ENCODE data around the gene GAS7.

Gene GAS7

DNA sequence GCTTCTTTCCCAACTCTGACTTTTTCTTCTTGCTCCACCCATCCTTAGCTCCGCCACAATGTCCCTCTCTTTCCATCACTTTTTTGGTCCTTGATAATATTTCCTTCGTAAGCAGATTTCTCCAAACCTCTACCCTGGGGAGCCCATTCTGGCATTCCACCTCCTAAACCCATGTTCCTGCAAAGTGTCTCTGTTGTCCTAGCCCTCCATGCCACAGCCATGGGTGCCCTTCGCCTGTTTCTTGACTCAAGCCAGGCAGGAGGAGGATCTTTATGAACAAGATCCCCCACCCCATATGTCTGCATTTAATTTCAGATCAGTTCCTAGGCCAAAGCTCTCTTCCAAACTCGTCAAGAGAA, 42.4 kb downstream of the GAS7 start:
- TF ChIP-seq CTCF (IDR thresholded peaks at IDR 0.05; ENCODE audit: low read depth, low read length) = no peak
- no peak overlapping the region for H3K4me3 ChIP-seq (ENCODE audit: low read depth, low read length)

DNA sequence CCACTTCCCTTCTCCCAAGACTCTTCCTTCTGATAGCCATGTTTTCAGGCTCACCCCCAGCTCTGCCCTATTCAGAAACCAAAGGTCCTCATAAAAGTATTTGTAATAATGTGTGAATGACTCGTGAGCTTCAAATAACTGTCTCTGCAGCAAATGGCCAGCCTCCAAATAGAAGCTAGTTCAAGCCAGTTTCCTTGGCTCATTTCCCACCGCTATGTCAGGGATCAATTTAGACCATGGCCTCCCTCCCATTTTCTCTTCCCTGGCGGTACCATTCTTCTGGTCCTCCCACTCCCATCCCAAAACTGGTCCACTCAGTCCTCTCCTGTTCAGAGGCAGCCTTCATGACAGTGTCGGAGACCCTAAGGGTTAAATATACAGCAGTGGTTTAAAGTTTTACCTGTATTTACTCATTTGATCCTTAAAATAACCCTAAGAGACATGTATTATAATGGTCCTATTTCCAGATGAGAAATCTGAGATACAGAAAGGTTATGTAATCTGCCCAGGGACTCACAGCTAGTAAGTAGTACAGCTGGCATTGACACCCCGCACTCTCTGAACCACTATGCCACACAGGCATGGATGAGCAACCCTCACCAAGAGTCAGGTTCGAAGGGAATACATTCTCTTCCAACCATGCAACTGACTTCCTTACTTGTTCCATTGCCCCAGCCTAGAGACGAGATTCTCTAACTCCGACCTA, 42.9 kb downstream of the GAS7 start:
- no peak for TF ChIP-seq CTCF (IDR thresholded peaks at IDR 0.05; ENCODE audit: low read depth, low read length)
- H3K4me3 ChIP-seq (ENCODE audit: low read depth, low read length) = no peak overlapping the region

DNA sequence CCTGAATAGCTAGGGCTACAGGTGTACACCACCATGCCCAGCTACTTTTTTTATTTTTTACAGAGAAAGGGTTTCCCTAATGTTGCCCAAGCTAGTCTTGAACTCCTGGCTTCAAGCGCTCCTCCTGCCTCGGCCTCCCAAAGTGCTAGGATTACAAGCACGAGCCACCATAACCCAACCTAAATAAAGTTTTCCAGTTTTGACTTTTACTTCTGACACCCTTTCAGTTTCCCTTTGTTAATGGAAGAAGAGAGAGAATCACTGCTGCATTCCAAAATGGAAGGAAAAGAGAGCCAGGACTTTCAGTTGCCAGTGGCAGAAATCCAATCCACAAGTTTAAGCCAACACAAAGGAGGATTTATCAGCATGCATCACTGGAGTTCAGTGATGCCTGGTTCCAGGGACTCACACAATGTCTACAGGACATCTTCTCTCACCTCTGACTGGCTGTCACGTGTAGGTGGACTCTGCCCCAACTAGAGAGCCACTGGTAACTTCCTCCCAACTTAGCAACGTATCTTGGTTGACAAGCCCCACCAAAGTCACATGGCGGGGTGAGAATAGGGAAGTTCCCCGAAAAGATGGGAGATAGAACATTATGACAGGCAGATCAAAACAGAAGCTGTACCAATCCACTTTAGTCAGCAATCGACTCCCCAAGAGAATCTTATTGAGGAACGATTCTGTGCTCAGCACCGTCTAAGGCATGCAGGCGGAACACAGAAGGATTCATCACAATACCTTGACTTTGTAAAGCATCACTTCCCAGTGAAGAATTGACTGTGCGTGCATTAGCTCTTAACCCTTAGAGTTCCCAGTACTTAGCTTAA, 46.5 kb downstream of the GAS7 start:
- TF ChIP-seq CTCF (IDR thresholded peaks at IDR 0.05; ENCODE audit: low read depth, low read length) = no peak
- no peak overlapping the region for H3K4me3 ChIP-seq (ENCODE audit: low read depth, low read length)

DNA sequence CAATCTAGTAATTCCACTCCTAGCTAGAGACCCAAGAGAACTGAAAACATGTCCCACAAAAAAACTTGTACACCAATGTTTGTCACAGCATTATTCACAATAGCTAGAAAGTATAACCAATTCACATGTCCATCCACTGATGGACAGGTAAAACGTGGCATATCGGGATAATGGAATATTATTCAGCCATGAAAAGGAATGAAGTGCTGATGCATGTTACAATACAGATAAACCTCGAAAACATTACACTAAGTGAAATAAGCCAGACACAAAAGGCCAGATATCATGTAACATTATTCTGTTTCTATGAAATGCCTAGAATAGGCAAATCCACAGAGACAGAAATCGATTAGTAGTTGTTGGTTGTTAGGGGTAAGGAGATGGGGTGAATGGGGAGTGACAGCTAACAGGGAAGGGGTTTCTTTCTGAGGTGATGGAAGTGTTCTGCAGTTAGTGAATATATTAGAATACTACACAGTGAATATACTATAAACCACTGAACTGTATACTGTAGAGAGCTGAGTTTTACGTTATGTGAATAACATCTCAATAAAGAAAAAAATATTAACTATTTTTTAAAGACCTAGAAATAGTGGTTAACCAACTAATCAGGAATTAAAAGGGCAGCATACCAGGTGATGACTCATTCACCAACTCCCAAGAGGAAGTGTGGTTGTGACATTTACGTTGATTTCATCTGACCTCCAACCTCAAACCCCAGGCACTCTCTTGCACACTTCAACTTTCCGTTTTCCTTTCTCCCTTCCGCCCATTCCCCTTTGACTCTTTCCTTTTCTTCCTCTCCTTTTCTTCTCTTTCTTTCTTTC, 48.6 kb downstream of the GAS7 start:
- H3K4me3 ChIP-seq (ENCODE audit: low read depth, low read length) = no peak overlapping the region
- no peak for TF ChIP-seq CTCF (IDR thresholded peaks at IDR 0.05; ENCODE audit: low read depth, low read length)

DNA sequence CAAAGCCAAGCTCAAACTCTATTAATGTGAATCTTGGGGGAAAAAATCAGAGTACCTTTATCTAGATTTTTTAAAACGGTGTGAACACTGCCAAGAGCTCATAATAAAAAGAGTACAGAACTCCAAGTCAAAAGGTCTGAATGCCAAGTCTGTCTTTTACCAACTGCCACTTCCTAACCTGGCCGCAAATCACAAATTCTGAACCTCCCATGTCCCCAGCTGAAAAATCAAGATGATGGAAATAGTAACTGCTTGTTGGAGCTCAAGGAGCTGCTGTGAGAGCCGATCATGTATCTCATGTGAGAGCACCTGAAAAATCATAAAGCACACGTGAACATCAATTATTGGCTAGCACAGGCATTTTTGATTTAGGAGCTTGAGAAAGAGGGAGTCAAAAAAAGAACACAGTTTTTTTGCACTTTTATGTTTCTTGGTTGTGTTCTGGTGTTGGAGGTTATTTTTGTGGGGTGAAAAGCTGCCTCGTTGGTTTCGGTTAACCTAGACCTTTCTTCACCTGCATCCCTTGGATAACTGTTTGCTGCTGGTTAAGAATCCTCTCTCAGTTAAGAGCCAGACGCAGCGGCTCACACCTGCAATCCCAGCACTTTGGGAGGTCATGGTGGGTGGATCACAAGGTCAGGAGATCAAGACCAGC, 50.5 kb downstream of the GAS7 start:
- TF ChIP-seq CTCF (IDR thresholded peaks at IDR 0.05; ENCODE audit: low read depth, low read length) = no peak
- no peak overlapping the region for H3K4me3 ChIP-seq (ENCODE audit: low read depth, low read length)

- TF ChIP-seq CTCF (IDR thresholded peaks at IDR 0.05; ENCODE audit: low read depth, low read length) = no peak
- no peak overlapping the region for H3K4me3 ChIP-seq (ENCODE audit: low read depth, low read length)
These were observed 51.4 kb downstream of the GAS7 start for GRCh38 chr17:10147040-10147439.
